ENCODE data around the gene PSMA5. TPM values are rescaled to one million over a fixed set of nuclear protein-coding genes. Genes with fewer than 3 reads are reported as not detected.
"Not testable (repeated sequence)": the region's sequence is repeated elsewhere in the genome, so short reads cannot be mapped to it uniquely, and the experiment has no call there.

Gene PSMA5
- total RNA-seq (2014; rRNA removed; shearing (Covaris generic)) = 119 and 162 TPM in 2 replicates

DNA sequence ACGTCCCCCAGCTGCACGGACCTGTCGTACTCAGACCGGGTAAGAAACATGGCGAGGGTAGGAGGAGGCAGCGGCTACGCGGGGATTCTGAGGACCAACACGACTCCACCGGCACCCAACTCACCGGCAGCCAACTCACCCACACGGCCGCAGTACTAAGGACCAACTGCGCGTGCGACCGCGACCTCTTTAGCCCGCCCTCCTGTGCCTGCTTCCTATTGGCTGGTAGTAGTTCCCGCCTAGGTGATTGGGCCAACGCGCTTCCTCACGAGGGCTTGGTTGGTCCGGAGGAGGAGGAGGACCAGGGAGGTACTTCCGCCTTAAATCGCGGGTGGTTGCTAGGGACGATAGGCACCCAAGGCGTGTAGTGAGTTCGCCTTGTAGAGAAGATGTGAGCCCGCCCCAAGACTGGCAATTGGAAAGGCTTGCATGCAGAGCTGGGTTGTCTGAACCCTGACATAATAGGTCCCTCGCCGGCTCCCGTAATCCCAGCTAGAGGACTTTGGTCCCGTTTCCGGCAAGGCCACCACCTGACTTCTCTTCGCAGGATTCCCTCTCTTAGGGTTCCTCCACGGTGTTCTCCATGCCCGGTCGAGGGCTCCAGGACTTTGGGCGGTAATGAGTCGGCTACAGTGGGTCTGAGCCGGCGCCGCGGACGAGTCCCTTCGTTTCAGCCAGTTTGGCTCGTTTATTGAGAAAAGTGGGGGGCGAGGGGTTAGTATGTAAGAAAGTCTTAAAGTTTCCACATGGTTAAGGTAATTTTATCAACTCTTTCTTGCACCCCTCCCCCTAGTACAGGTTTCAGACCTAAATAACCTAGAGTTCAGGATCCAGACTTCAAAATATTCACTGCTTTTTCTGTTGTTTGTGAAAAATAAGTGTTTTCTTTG lies at the start of gene PSMA5:
PSMA5 (minus strand) TSS at position 168 of the 890 bp plus-strand sequence; CDS start at position 50, 118 bp downstream.
- DNase-seq (ENCODE audit: low read depth) = peak; percentile 100

DNA sequence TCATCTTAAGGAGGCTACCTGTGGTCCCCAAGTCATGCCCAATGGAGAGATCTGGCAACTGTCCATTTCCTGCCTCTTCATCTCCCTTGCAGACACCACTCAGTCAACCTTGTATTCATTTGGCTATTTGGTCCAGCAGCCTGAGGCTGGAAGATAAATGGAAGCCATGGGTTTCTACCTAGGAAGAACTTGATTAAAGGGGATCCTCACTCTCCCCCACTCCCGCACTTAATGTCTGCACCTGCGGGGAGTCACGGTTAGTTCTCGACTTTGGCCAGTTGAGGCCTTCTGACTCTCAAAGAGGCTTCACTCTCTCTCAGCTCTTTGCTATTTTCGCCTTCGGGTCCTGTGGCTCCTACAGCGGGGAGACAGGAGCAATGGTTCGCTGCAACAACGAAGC lies 49.0 kb upstream of the PSMA5 start:
- no peak for DNase-seq (ENCODE audit: low read depth)

DNA sequence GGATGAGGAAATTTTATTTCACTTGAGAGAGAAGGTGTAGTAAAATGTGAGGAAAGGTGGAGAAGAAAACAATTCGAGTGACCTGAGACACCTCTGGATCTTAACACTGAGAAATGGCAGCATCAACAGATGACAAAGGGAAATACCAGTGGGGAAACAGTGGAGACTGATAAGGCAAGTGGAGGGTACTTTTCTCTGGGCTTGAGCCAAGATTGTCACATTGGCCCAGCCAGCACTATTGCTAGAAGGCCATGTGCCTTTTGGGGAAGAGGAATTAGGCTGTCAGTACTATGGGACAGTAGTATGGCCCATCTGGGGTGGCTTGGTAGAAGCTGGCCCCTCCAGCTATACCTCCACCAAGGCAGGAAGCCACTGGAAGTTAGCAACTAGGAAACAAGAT lies 48.4 kb upstream of the PSMA5 start:
- no peak for DNase-seq (ENCODE audit: low read depth)

DNA sequence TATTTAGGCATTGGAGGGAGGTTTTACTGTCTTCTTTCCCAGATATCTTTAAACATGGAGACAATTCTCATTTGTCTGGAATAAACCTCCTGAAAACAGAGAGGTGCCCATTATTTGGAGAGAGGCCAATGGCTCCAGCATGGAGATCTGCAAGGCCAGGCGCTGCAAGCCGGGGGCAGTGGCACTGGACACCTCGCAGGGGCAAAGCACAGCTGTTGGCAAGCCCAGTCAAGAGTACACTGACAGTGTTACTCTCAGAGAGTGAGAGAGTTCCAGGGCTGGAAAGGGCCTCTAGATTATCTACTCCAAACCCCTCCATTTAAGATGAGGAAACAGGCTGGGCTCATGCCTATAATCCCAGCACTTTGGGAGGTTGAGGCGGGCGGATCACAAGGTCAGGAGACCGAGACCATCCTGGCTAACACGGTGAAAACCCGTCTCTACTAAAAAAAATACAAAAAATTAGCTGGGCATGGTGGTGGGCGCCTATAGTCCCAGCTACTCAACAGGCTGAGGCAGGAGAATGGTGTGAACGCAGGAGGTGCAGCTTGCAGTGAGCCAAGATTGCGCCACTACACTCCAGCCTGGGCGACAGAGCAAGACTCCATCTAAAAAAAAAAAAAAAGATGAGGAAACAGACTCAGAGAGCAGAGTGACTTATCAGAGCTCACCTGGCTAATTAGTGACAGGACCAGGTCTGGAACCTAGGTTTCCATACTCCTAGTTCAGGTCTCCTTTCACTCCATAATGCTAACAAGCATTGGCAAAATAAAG lies 47.2 kb upstream of the PSMA5 start:
- not testable (repeated sequence) for DNase-seq (ENCODE audit: low read depth)

DNA sequence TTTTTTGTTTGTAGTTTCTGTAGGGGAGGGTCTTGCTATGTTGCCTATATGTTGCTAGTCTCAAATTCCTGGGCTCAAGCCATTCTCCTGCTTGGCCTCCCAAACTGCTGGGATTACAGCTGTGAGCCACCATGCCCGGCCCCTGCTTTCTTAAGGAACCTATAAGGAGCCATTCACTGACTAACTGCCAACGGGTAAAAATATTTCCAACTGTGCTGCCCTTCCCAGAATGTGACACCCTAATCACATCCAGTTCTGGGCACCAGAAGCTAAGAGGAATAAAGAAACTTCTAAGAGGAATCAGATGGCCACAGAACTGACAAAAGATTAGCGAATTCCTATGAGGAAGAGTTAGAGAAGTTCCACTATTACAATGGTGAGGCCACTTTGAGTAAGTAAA lies 46.5 kb upstream of the PSMA5 start:
- no peak for DNase-seq (ENCODE audit: low read depth)

DNA sequence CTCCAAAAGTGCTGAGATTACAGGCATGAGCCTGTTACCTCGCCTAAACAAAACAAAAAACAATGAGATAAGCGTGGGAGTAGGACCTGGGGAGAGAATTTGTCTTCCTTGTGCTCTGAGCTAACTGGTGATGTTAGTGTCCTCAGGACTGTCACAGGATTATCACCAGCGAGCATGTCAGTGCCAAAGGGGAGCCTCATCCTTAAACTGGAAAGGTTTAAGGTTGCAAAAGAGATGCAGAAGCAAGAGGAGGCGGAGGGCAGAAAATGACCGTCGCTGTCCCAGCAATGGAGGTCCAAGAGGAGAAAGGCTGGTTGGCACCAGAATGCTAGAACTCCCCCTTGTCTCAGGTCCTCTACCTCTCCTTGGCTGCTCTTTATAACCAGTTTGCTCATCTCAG lies 44.0 kb upstream of the PSMA5 start:
- DNase-seq (ENCODE audit: low read depth) = no peak

DNA sequence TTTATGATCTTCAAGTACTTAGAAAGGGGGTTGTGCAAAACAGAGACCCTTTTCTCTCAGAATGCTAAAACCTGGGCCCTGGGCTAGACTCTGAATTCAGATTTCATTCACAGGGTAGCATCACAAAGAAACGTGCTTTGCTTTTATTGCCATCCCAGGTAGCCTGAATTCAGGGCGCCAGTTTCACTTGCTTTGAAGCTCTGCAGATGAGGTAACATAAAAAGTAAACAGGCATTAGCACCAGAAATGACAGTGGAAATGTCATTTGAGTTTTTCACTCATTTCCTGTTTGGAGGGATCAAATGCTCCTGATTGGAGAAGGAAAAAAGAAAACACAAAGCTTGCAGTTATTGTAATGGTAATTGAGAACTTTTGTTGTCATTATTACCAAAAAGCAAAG lies 42.7 kb upstream of the PSMA5 start:
- no peak for DNase-seq (ENCODE audit: low read depth)

DNA sequence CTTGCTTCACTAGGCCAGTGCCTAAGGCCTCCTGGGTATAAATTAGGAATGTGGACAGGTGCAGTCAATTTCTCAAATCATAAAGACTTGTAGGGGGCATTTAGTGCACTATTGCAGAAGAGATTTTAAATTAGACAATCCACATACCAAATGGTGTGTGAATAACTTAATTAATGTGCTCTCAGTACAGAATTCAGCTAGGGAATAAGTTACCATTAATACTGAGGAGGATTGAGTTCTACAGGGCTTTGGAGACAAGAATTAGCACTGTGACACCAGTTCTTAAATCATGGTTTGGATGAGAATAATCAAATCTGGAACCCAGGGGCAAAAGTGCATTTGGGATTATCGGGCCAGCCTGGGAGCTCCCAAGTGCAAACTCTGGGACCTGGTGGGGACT lies 41.8 kb upstream of the PSMA5 start:
- no peak for DNase-seq (ENCODE audit: low read depth)

DNA sequence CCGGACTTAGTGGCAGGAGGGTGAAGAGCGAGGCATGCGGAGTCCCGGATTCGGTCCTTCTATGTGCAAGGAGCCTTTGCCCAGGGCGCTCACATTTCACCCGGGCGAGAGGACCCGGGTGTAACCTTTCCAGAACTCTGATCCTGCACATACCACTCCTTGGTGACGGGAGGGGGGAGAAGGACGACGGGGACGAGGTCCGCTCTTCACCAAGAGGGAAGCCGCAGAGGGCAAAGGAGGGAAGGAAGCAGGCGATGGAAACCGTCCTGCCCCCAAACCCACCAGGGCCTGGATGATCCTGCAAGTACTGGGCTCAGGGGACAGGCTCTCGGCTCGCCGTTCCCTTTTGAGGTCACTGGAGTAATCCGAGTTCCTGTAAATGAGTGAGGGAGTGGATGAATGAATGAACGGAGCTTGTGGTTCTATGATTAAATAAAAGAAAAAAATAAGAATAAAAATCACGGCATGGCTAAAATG lies 41.1 kb upstream of the PSMA5 start:
- no peak for DNase-seq (ENCODE audit: low read depth)

DNA sequence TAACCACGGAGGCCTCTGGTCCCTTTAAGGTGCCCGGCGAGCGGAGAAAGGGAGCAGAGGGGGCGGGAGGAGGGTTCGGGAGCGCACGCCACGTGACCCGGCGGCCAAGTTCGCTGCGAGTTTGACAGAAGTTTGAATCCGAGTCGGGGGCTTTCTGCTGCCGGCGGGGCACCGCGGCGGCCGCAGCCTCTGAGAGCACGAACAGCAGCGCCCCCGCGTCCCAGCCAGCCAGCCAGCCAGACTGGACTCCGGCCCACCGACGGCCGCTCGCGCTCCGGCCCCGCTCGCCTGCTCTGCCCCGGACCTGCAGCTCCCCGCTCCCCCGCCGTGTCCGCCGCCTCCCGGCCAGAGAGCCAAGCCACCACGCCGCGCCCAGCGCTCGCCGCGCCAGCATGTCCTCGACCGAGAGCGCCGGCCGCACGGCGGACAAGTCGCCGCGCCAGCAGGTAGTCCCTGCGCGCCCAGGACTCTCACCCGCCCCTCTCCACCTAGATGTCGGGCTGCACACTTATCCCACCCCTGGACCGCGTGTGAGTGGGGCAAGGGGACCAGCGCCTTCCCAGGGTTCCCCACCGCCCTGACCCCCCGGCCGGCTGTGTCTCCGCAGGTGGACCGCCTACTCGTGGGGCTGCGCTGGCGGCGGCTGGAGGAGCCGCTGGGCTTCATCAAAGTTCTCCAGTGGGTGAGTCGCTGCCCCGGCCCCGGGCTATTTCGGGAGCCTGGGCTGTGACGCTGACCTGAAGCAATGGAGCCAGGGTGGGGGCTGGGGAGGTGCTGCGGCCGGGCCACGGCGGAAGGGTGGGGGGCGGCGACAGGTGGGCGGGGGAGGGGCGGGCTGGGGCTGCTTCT lies 40.4 kb upstream of the PSMA5 start, which contains the start of gene SYPL2:
SYPL2 (plus strand) TSS at position 95 of the 849 bp plus-strand sequence; CDS start at position 393, 298 bp downstream.
- no peak for DNase-seq (ENCODE audit: low read depth)

DNA sequence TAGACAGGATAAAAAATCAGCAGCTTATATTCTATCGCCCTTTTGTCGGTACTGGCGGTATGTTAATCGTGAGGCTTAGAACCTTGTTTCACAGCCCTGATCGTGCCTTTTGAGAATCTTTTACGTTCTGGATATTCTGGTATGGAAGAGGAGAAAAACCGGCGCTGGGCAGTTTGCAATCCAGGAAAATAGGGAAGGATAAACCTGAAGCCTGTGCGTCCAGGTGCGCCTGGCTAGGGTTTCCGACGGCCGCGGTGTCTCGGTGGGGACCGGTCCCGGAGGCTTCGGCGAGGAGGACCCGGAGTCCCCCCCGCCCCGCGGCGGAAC lies 39.8 kb upstream of the PSMA5 start:
- no peak for DNase-seq (ENCODE audit: low read depth)

DNA sequence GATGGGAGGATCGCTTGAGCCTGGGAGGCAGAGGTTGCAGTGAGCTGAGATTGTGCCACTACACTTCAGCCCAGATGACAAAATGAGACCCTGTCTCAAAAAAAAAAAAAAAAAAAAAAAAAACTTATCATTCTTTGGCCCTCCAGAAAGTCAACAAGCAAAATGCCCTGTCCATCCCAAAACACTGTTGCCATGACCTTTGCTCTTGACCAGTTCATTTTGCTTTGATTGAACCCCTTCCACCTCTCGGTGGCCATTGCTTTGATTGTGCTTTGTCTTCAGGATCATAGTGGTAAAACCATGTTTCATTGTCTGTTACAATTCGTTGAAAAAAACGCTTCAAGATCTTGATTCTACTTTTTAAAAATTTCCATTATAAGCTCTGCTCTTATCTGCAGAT lies 31.6 kb upstream of the PSMA5 start:
- DNase-seq (ENCODE audit: low read depth) = no peak

DNA sequence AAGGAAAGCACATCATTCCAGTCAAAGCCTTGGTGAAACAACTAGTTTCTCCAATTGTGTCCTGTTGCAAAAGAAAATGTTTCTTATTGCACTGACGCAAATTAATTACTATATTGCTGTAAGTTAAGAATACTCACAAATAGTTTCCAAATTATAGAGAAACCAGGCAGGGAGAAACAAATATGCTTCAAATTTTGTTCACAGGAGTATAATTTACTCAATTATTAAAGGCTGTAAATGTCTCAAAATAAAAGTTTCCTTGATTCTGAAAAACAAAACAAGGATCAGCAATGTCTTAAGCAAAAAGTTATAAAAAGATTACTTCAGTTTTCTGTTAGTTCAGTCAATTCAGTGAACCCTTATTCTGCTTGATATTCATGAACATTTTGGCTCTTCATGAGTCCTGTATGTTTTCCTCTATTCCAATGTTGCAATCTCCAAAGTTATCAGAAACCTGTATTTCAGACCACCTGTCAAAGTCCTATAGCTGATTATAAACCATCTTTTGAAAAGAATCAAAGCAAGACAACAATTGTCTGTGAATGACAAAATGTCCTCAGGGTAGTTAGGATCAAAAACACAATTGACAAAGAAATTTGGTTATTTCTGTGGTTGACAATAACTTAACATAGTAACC lies 28.4 kb upstream of the PSMA5 start:
- DNase-seq (ENCODE audit: low read depth) = no peak

DNA sequence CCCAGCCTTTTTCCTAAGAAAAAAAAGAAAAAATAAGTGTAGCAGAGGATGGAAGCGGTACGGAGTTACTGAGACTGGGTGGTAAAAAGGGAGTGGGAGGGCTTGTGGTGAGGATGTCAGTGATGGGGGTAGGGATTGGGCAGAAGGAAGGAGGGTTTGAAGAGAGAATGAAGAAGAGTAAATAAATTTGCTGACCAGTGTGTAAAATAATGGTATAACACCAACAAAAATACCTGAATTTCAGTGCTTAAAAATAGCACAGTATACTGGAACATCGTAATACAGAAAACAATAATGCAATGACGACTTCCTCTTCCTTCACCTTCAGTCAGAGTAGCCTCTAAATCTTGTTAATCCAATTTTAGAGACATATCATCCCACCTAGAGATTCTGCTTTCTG lies 21.3 kb upstream of the PSMA5 start:
- no peak for DNase-seq (ENCODE audit: low read depth)

DNA sequence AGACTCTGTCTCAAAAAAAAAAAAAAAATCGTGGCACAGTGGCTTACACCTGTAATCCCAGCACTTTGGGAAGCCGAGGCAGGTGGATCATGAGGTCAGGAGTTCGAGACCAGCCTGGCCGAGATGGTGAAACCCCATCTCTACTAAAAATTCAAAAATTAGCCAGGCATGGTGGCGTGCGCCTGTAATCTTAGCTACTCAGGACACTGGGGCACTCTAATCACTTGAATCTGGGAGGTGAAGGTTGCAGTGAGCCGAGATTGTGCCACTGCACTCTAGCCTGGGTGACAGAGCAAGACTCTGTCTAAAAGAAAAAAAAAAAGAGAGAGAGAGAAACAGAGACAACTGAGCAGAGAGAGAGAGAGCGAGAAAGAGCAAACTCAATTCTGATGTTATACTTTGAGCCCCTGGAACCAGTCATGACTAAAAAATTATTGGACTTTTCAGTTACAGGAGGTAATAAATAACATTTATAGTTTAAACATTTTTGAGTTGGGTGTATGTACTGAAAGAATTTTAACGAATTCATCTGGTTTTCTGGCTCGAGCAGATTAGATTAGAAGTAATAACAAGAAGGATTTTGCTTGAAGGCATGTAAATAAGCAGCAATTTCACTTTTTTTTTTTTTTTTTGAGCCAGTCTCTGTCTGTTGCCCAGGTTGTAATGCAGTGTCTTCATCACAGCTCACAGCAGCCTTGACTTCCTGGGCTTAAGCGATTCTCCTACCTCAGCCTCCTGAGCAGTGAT lies 19.9 kb upstream of the PSMA5 start:
- DNase-seq (ENCODE audit: low read depth) = not testable (repeated sequence)

DNA sequence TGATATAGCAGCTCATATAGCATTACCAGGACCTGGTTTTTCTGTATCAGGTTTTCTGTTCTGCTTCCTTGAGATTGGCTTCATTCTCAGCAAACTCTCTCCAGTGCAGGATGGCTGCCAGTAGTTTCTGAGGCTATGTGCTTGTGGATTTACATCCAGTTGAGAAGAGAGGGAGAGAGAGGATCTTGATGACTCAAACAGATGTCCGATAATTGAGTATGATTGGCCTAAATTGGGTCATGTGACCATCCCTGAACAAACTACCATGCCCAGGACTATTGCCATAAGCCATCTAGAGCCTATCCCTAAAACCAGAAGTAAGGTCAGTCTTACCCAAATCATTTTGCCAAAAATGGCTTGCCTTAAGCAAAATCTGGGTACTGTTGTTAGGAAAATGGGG lies 18.1 kb upstream of the PSMA5 start:
- no peak for DNase-seq (ENCODE audit: low read depth)

DNA sequence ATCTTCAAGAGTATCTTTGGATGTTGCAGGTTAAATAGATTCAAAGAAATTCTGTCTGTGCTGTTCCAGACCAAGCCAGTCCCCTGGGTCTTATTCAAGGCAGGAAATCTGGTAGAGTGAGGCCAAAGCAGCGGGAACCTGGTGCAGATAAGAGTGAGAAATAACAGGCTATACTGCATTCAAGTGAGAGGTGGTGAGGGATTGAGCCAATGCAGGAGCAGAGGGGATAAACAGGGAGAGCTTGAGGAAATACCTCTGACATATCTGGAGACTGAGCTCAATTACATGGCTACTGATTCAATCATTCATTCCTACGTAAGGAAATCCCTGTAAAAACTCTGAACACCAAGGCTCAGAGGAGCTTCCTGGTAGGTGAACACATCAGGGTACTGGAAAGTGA lies 17.2 kb upstream of the PSMA5 start:
- DNase-seq (ENCODE audit: low read depth) = no peak

DNA sequence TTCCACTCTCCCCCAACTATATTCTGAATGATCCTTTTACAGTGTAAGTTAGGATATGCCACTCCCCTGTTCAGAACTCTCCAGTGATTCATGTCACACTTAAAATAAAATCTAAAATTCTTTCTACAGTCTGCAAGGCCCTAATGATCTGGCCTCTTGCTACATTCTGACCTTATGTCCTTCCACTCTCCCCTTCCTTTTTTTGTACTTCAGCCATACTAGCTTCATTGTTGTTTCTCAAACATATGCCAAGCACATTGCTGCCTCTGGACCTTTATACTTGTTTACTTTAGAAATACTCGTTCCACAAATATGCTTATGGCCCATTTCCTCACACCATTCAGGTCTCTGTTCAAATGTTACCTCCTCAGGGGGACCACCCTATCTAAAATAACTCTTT lies 14.8 kb upstream of the PSMA5 start:
- no peak for DNase-seq (ENCODE audit: low read depth)

DNA sequence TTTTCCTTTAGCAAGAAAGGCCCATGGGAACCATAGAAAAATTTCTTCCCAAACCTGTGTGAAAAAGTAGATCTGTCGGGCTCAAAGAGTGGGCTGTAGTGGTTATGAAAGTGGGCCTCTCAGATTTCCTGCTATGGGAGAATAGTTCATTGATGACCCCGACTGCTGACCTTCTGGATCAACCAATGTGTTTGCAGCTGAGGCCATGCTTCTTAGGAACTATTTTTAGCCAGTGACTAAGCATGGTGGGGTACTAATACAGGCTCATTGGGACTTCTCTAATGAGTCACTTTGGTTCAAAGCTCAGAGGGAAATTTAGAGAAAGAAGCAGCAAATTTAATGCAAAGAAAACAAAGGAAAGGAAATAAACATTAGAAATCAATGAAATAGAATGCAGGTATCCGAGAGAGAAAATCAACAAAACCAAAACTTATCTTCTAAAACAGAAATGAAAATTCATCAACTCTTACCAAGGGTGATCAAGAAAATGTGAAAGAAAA lies 12.6 kb upstream of the PSMA5 start:
- peak; percentile 93 for DNase-seq (ENCODE audit: low read depth)

DNA sequence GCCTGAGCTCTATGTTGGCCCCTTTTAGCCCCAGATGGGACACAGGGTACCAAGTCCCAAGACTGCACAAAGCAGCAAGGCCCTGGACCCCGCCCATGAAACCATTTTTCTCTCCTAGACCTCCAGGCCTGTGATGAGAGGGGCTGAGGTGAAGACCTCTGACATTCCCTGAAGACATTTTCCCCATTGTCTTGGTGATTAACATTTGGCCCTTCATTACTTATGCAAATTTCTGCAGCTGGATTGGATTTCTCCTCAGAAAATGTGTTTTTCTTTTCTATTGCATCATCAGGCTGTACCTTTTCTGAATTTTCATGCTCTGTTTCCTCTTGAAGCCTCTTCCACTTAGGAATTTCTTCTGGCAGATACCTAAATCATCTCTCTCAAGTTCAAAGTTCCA lies 8.2 kb upstream of the PSMA5 start:
- DNase-seq (ENCODE audit: low read depth) = no peak

DNA sequence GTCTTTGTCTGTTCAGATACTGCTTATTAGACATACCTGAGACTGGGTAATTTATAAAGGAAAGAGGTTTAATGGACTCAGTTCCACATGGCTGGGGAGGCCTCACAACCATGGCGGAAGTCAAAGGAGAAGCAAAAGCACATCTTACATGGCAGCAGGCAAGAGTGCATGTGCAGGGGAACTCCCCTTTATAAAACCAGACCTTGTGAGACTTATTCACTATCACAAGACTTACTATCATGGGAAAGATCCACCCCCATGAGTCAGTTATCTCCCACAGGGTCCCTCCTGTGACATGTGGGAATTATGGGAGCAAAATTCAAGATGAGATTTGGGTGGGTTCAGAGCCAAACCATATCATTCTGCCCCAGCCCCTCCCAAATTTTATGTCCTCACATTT lies 7.1 kb upstream of the PSMA5 start:
- no peak for DNase-seq (ENCODE audit: low read depth)
